Smooth muscle cell (in vitro differentiated cells): Measurements from ENCODE around the gene BCR. TPM values are rescaled to one million over a fixed set of nuclear protein-coding genes. Genes with fewer than 3 reads are reported as not detected.

Source experiments
- DNase-seq: peaks from one replicate; lab custom pipeline; 2025; ENCODE audit not compliant: unreplicated experiment; lab: John Stamatoyannopoulos, UW
- H2AFZ ChIP-seq: fragments of 200-600 bp; sonication (generic); 2 replicates; pipeline ENCODE4 v1.6.0; 2016; ENCODE audit warnings: antibody characterized with exemption, low read depth, mild to moderate bottlenecking
- H3F3A ChIP-seq: fragments of 200-600 bp; sonication (generic); 2 replicates; pipeline ENCODE4 v1.6.0; 2017; ENCODE audit warnings: antibody characterized with exemption, low read depth
- H3K27ac ChIP-seq: fragments of 200-600 bp; sonication (generic); 2 replicates; pipeline ENCODE4 v1.5.1; 2016; ENCODE audit warnings: low read depth, mild to moderate bottlenecking
- H3K27me3 ChIP-seq: fragments of 200-600 bp; sonication (generic); 2 replicates; pipeline ENCODE4 v1.6.1; 2016; ENCODE audit warnings: low read depth, mild to moderate bottlenecking
- H3K36me3 ChIP-seq: fragments of 200-600 bp; sonication (generic); 2 replicates; pipeline ENCODE4 v1.5.1; 2016; ENCODE audit warnings: low read depth
- H3K4me1 ChIP-seq: fragments of 200-600 bp; sonication (generic); 2 replicates; pipeline ENCODE4 v1.5.1; 2016; ENCODE audit warnings: low read depth
- H3K4me2 ChIP-seq: fragments of 200-600 bp; sonication (generic); 2 replicates; pipeline ENCODE4 v1.6.0; 2016; ENCODE audit warnings: mild to moderate bottlenecking
- H3K4me3 ChIP-seq: fragments of 200-600 bp; sonication (generic); 2 replicates; pipeline ENCODE4 v1.5.1; 2016; ENCODE audit warnings: mild to moderate bottlenecking
- H3K79me2 ChIP-seq: fragments of 200-600 bp; sonication (generic); 2 replicates; pipeline ENCODE4 v1.6.0; 2016; ENCODE audit warnings: low read depth, mild to moderate bottlenecking
- H3K9ac ChIP-seq: fragments of 200-600 bp; sonication (generic); 2 replicates; pipeline ENCODE4 v1.6.0; 2016; ENCODE audit warnings: low read depth
- H3K9me3 ChIP-seq: fragments of 200-600 bp; sonication (generic); replicated peaks from 2 replicates; pipeline ENCODE4 v1.5.1; 2016; ENCODE audit warnings: low read depth
- H4K20me1 ChIP-seq: fragments of 200-600 bp; sonication (generic); 2 replicates; pipeline ENCODE4 v1.6.0; 2016; ENCODE audit warnings: low read depth
- CTCF ChIP-seq: fragments of 200-600 bp; sonication (generic); IDR thresholded peaks from 2 replicates; pipeline ENCODE4 v1.5.1; 2017; ENCODE audit warnings: borderline replicate concordance, mild to moderate bottlenecking, antibody characterized with exemption; ENCODE audit not compliant: insufficient read depth, poor library complexity, severe bottlenecking
- WGBS: methylation state at CpG from one replicate; pipeline ENCODE4 v1.1.7; 2016; ENCODE audit warnings: low lambda C conversion rate; 5-methylcytosine and 5-hydroxymethylcytosine counted together
- polyA plus RNA-seq: library from polyadenylated mRNA; unstranded; fragments of >200 nt; fragmentation: Nextera tagmentation; extraction: Ambion mirVana; gene quantifications from 2 replicates; pipeline ENCODE4 v1.2.1, GENCODE V29; 2016
- total RNA-seq: library from RNA; depleted of rRNA; stranded (reverse); fragments of >200 nt; gene quantifications from 2 replicates; pipeline ENCODE4 v1.2.3, GENCODE V29; 2014

Gene BCR
- total and polyA plus RNA-seq, 2 experiments from 2014 or later = 11.1 to 13.4 TPM

GRCh38 chr22:23236026-23236425 is 55.7 kb downstream of the BCR start:
- WGBS = 97% methylated on average over 3 of the region's 3 CpGs
- Histone ChIP-seq H4K20me1 (peaks cover 97% of the 10 kb centered on the region), H3K79me2 (peaks cover 38% of the 10 kb centered on the region), H2AFZ (no peak overlapping the region), H3K36me3 (no peaks in the 10 kb centered on the region), H3K9ac (no peak overlapping the region), H3K27ac (no peak overlapping the region), H3K4me3 (no peak overlapping the region), H3K4me1 (peaks cover 16% of the 10 kb centered on the region), H3K4me2 (no peak overlapping the region), H3K9me3 (no peaks in the 10 kb centered on the region), H3F3A (no peaks in the 10 kb centered on the region), H3K27me3 (no peaks in the 10 kb centered on the region)
- TF ChIP-seq CTCF = no peak
- DNase-seq = no peak

- H3K9ac ChIP-seq = no peak overlapping the region
- H3K79me2 ChIP-seq = peaks cover 35% of the 10 kb centered on the region
- H3K4me3 ChIP-seq = no peak overlapping the region
- H2AFZ ChIP-seq = no peak overlapping the region
- 93% methylated on average over 14 of the region's 14 CpGs for WGBS
- H3K4me2 ChIP-seq = no peak overlapping the region
- H3K4me1 ChIP-seq = peaks cover 19% of the 10 kb centered on the region
- no peaks in the 10 kb centered on the region for H3K27me3 ChIP-seq
- H3K27ac ChIP-seq = no peak overlapping the region
- no peaks in the 10 kb centered on the region for H3K9me3 ChIP-seq
- DNase-seq = no peak
- H3F3A ChIP-seq = peaks cover 4% of the 10 kb centered on the region
- TF ChIP-seq CTCF = no peak
- H3K36me3 ChIP-seq = no peaks in the 10 kb centered on the region
- H4K20me1 ChIP-seq = peaks cover 97% of the 10 kb centered on the region
Observed at GRCh38 chr22:23236440-23237184, 56.3 kb downstream of the BCR start.

- Histone ChIP-seq H3K4me2 (no peak overlapping the region), H2AFZ (no peak overlapping the region), H3K4me1 (peaks cover 26% of the 10 kb centered on the region), H3K27me3 (no peaks in the 10 kb centered on the region), H3K27ac (no peak overlapping the region), H3K9ac (no peak overlapping the region), H3K9me3 (no peaks in the 10 kb centered on the region), H3K79me2 (peaks cover 28% of the 10 kb centered on the region), H3K4me3 (no peak overlapping the region), H4K20me1 (peaks cover 97% of the 10 kb centered on the region), H3K36me3 (no peaks in the 10 kb centered on the region), H3F3A (peaks cover 11% of the 10 kb centered on the region)
- TF ChIP-seq CTCF = no peak
- 77% methylated on average over 16 of the region's 16 CpGs for WGBS
- DNase-seq = no peak
Observed at GRCh38 chr22:23237201-23237798, 57.0 kb downstream of the BCR start.
